IMR-90 (cell line): Measurements from ENCODE around the gene SSTR4. TPM values are rescaled to one million over a fixed set of nuclear protein-coding genes. Genes with fewer than 3 reads are reported as not detected.

Source experiments
- ATAC-seq: fragments of 200-7000 bp; cut with Tn5 transposase; 2 replicates; pipeline ENCODE4 v1.9.1; 2020; ENCODE audit warnings: low read depth, mild to moderate bottlenecking, moderate library complexity
- BruUV-seq: library from RNA; stranded (reverse); fragments of 400-500 nt; replicated peaks from 2 replicates; lab custom pipeline; 2021; lab: Mats Ljungman, UMichigan
- CTCF ChIA-PET: fragments of 300-600 bp; formaldehyde crosslinking; extraction: SDS; loops from one replicate; lab custom pipeline; 2021; ENCODE audit warnings: antibody characterized with exemption; lab: Yijun Ruan, JAX
- POLR2A ChIA-PET: fragments of 300-600 bp; sonication (Branson Sonifier 250); formaldehyde crosslinking; loops from one replicate; lab custom pipeline; 2022; ENCODE audit warnings: antibody characterized with exemption; ENCODE audit not compliant: unreplicated experiment; lab: Charles Lee
- DNase-seq: peaks from one replicate; pipeline ENCODE4 v3.0.0; 2013
- H2AFZ ChIP-seq: replicated peaks from 2 replicates; pipeline ENCODE3; 2013; ENCODE audit warnings: low read length, mild to moderate bottlenecking; ENCODE audit not compliant: poor library complexity
- H2AK5ac ChIP-seq: 2 replicates; pipeline ENCODE4 v1.6.1; 2013; ENCODE audit warnings: low read depth, low read length, inconsistent platforms
- H2AK9ac ChIP-seq: replicated peaks from 2 replicates; pipeline ENCODE3; 2013; ENCODE audit warnings: mild to moderate bottlenecking, low read depth, low read length, moderate library complexity; ENCODE audit not compliant: poor library complexity
- H2BK120ac ChIP-seq: 2 replicates; pipeline ENCODE4 v1.6.1; 2013; ENCODE audit warnings: low read depth, low read length, inconsistent platforms
- H2BK15ac ChIP-seq: 3 replicates; pipeline ENCODE4 v1.6.1; 2013; ENCODE audit warnings: low read depth, low read length, inconsistent platforms
- H2BK20ac ChIP-seq: 2 replicates; pipeline ENCODE4 v1.6.1; 2013; ENCODE audit warnings: low read depth, mild to moderate bottlenecking, inconsistent platforms, low read length, moderate library complexity
- H2BK5ac ChIP-seq: 2 replicates; pipeline ENCODE4 v1.6.1; 2013; ENCODE audit warnings: mild to moderate bottlenecking, low read depth, low read length, inconsistent platforms; ENCODE audit not compliant: poor library complexity, severe bottlenecking
- H3K14ac ChIP-seq: replicated peaks from 2 replicates; pipeline ENCODE4 v1.6.1; 2013; ENCODE audit warnings: low read depth, low read length, inconsistent platforms
- H3K18ac ChIP-seq: 2 replicates; pipeline ENCODE4 v1.6.1; 2013; ENCODE audit warnings: low read depth, low read length, control low read depth
- H3K23ac ChIP-seq: 2 replicates; pipeline ENCODE4 v1.6.1; 2013; ENCODE audit warnings: low read depth, low read length, inconsistent platforms
- H3K27ac ChIP-seq: 2 replicates; pipeline ENCODE4 v1.5.1; 2013; ENCODE audit warnings: mild to moderate bottlenecking, control low read depth, low read length; ENCODE audit not compliant: insufficient read depth
- H3K27me3 ChIP-seq: 2 replicates; pipeline ENCODE4 v1.6.1; 2013; ENCODE audit warnings: low read length; ENCODE audit not compliant: control insufficient read depth, insufficient read depth
- H3K36me3 ChIP-seq: 2 replicates; pipeline ENCODE4 v1.6.1; 2013; ENCODE audit warnings: low read length, mixed read lengths; ENCODE audit not compliant: control insufficient read depth, insufficient read depth
- H3K4ac ChIP-seq: 2 replicates; pipeline ENCODE4 v1.6.1; 2013; ENCODE audit warnings: low read depth, low read length, inconsistent platforms
- H3K4me1 ChIP-seq: 2 replicates; pipeline ENCODE4 v1.6.1; 2013; ENCODE audit warnings: low read length, mixed read lengths; ENCODE audit not compliant: control insufficient read depth, insufficient read depth
- H3K4me2 ChIP-seq: 2 replicates; pipeline ENCODE4 v1.6.1; 2013; ENCODE audit warnings: low read depth, mild to moderate bottlenecking, control low read depth, low read length, moderate library complexity
- H3K4me3 ChIP-seq: 2 replicates; pipeline ENCODE4 v1.5.1; 2013; ENCODE audit warnings: low read depth, mild to moderate bottlenecking, control low read depth, low read length, moderate library complexity; ENCODE audit not compliant: insufficient read depth
- H3K56ac ChIP-seq: 2 replicates; pipeline ENCODE4 v1.6.1; 2013; ENCODE audit warnings: low read length, inconsistent platforms; ENCODE audit not compliant: insufficient read depth; ENCODE audit errors: extremely low read depth
- H3K79me1 ChIP-seq, 2 experiments: 2 replicates each; pipeline ENCODE4 v1.6.1; 2013; ENCODE audit warnings: low read length in 2 of 2, inconsistent platforms in 1 of 2, low read depth in 1 of 2
- H3K9ac ChIP-seq: 2 replicates; pipeline ENCODE4 v1.6.1; 2013; ENCODE audit warnings: low read depth, low read length, control low read depth
- H3K9me1 ChIP-seq: 2 replicates; pipeline ENCODE4 v1.6.1; 2013; ENCODE audit warnings: low read length, inconsistent platforms; ENCODE audit not compliant: insufficient read depth
- H3K9me3 ChIP-seq: 2 replicates; pipeline ENCODE4 v1.6.1; 2013; ENCODE audit warnings: low read length; ENCODE audit not compliant: control insufficient read depth, insufficient read depth
- H4K20me1 ChIP-seq: 2 replicates; pipeline ENCODE4 v1.6.1; 2013; ENCODE audit warnings: low read length, inconsistent platforms; ENCODE audit not compliant: insufficient read depth
- H4K5ac ChIP-seq: 2 replicates; pipeline ENCODE4 v1.6.1; 2013; ENCODE audit warnings: mild to moderate bottlenecking, low read depth, low read length, control low read depth
- H4K8ac ChIP-seq, 2 experiments: 2 replicates each; pipeline ENCODE4 v1.6.1; 2013; ENCODE audit warnings: low read depth in 2 of 2, low read length in 2 of 2, control low read depth in 1 of 2, inconsistent platforms in 1 of 2
- H4K91ac ChIP-seq: 2 replicates; pipeline ENCODE4 v1.6.1; 2013; ENCODE audit warnings: low read depth, low read length, inconsistent platforms; ENCODE audit not compliant: insufficient read depth
- USF2 ChIP-seq: fragments of 150-350 bp; IDR thresholded peaks from 2 replicates; pipeline ENCODE4 v1.6.1; 2017; ENCODE audit warnings: mild to moderate bottlenecking, antibody characterized with exemption, low read length, low read depth
- WGBS, 2 experiments: methylation state at CpG; one replicate each; pipeline versions ENCODE4 v1.1.5 to v1.1.7; 2013; ENCODE audit warnings: missing lambda C conversion rate in 2 of 2; ENCODE audit not compliant: insufficient read length in 1 of 2; ENCODE audit errors: extremely low coverage in 2 of 2; 5-methylcytosine and 5-hydroxymethylcytosine counted together
- dilution Hi-C: fragments of 300-500 bp; cut with HindIII; formaldehyde crosslinking; loops from one replicate; pipeline ENCODE4 v1.14.3; 2018; ENCODE audit warnings: low sequenced_read_pairs; ENCODE audit not compliant: unreplicated experiment
- in situ Hi-C: fragments of 300-500 bp; cut with MboI; formaldehyde crosslinking; loops from 3 replicates; pipeline ENCODE4 v1.14.3; 2019; ENCODE audit warnings: low sequenced_read_pairs, inconsistent platforms, mixed read lengths
- intact Hi-C: fragments of 100-400 bp; cut with micrococcal nuclease; formaldehyde crosslinking; loops from 2 replicates; pipeline ENCODE4 v1.10.0; 2022
- polyA plus RNA-seq, 3 experiments: library from polyadenylated mRNA; depleted of rRNA; stranded (reverse); fragments of >200 nt; gene quantifications; 2 replicates each; pipeline ENCODE4 v1.2.3, GENCODE V29; 2012; ENCODE audit warnings: low replicate concordance in 1 of 3
- total RNA-seq: library from RNA; depleted of rRNA; stranded (reverse); fragments of >200 nt; gene quantifications from 2 replicates; pipeline ENCODE4 v1.2.3, GENCODE V29; 2012

SSTR4 gene
- total and polyA plus RNA-seq, 2 of the 4 experiments (the other 2 are of a cell fraction): not detected

- ChIA-PET CTCF (no interaction called here), POLR2A (no interaction called here)
- intact Hi-C loops: no loop called here
- no peak overlapping the region for H3K4me3 ChIP-seq
- no peak overlapping the region for H2AFZ ChIP-seq
- TF ChIP-seq USF2: no peak
- dilution Hi-C loops: no loop called here
- H3K23ac ChIP-seq: no peak overlapping the region
- no peak overlapping the region for H2BK20ac ChIP-seq
- no peak overlapping the region for H3K27ac ChIP-seq
- no peak overlapping the region for H2BK5ac ChIP-seq
- no peak overlapping the region for H3K56ac ChIP-seq
- H3K79me1 ChIP-seq: no peaks in the 10 kb centered on the region
- H2BK120ac ChIP-seq: no peak overlapping the region
- no peaks in the 10 kb centered on the region for H4K20me1 ChIP-seq
- no peak overlapping the region for H3K18ac ChIP-seq
- H3K4ac ChIP-seq: no peak overlapping the region
- no peak overlapping the region for H2AK5ac ChIP-seq
- no peaks in the 10 kb centered on the region for H3K9me3 ChIP-seq
- no peaks in the 10 kb centered on the region for H3K9me1 ChIP-seq
- H3K9ac ChIP-seq: no peak overlapping the region
- no peak overlapping the region for H2AK9ac ChIP-seq
- WGBS, 2 experiments: no CpG with 5 or more reads among the region's 2 CpGs
- H3K4me2 ChIP-seq: no peak overlapping the region
- H4K8ac ChIP-seq: no peak overlapping the region
- no peaks in the 10 kb centered on the region for H3K4me1 ChIP-seq
- no peak overlapping the region for H4K5ac ChIP-seq
- H3K14ac ChIP-seq: no peak overlapping the region
- in situ Hi-C loops: no loop called here
- no peak overlapping the region for H4K91ac ChIP-seq
- DNase-seq (no peak), ATAC-seq (no peak)
- H2BK15ac ChIP-seq: no peak overlapping the region
- no peaks in the 10 kb centered on the region for H3K27me3 ChIP-seq
- H3K36me3 ChIP-seq: no peaks in the 10 kb centered on the region
- BruUV-seq: no TSS peak
Observed at GRCh38 chr20:23008667-23009066, 26.4 kb upstream of the SSTR4 start.
